Activated gamma-delta T cell treated with Interleukin-2 at 50 U/mL for 16 hours (primary cell): ENCODE data around the gene CRISP2.
"Not testable (repeated sequence)": the region's sequence is repeated elsewhere in the genome, so short reads cannot be mapped to it uniquely, and the experiment has no call there.

ENCODE experiments used
- DNase-seq: peaks from one replicate; pipeline ENCODE4 v3.0.0-alpha.2; 2020

Gene CRISP2, protein sequence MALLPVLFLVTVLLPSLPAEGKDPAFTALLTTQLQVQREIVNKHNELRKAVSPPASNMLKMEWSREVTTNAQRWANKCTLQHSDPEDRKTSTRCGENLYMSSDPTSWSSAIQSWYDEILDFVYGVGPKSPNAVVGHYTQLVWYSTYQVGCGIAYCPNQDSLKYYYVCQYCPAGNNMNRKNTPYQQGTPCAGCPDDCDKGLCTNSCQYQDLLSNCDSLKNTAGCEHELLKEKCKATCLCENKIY

DNA sequence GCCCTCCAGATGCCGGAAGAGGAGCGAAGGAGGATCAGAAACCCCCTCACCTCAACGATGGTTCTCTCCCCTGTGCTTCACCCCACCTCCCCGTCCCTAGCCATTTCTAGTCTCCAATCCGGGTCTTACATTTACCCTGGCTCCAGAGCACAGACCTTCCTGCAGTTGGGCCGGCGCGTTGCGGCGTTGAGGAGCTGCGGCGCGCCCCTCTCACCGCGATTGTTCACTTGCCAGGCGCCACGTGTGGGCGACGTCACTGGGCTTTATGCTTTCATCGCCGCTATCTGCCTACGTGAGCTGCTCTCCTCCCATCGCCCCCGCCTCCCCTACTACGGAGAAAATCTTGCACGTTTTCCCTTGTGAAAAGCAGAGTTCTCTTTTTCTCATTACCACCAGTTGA lies at the start of gene CRISP2:
CRISP2 (minus strand) TSS at position 198 of the 400 bp plus-strand sequence. CDS start 4,347 bp downstream, outside the sequence.
- no peak for DNase-seq

DNA sequence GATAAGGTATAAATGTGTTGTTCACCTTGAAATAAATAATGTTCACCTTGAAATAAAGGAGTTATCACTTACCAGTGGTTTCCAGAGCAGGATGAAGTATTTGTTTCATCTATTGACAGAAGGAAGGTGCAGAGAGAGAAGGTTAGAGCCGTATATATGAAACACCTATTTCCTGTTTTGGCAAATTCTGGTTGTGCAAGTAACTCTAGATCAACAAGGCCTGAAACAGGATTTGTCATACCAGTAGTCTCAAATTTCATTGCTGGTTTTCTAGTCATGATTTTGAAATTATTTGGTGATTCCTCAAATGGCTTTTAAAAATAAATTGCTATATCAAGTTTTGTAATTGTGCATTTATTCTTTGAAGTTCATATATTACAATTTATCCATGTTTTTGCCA lies 30.9 kb upstream of the CRISP2 start, which contains the start of gene CRISP3:
CRISP3 (minus strand) TSS at position 130 of the 400 bp plus-strand sequence; CDS start at position 109, 21 bp downstream.
- DNase-seq, result no peak

DNA sequence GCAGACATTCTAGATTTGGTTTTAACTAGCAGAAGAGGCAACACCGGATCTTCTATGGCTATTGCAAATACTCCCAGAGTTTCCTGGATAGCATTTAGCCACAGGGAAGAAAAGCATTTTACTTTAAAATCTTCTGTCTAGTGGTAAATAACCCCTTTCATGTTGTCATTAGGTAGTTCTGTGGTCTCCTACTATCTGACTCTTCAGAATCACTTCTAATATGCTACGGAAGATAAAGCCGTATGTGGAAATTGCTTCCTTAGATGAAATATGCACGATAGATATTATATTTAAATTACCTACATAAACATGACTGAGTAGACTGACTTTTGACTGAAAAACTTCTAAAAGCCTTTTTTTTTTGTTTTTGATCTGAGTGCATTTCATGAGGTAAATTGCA lies 30.1 kb upstream of the CRISP2 start:
- no peak for DNase-seq

DNA sequence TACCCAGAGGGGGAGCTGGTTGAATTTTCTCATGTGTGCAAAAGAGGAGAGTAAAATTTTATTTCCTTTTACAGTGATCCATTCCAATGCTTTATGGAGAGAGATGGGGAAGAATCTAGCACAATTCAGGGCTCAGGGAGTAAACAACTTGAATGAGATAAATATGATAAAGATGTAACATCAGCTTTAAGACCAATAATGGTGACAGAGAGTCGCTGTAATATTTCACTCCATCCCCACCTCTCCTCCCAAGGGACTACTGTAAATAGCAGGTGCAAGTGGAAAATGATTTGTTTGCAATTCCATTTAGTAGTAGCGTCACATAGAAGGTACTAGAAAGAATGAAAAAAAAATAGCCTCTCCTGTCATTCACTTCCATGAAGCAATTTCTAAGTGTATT lies 26.1 kb upstream of the CRISP2 start:
- no peak for DNase-seq

DNA sequence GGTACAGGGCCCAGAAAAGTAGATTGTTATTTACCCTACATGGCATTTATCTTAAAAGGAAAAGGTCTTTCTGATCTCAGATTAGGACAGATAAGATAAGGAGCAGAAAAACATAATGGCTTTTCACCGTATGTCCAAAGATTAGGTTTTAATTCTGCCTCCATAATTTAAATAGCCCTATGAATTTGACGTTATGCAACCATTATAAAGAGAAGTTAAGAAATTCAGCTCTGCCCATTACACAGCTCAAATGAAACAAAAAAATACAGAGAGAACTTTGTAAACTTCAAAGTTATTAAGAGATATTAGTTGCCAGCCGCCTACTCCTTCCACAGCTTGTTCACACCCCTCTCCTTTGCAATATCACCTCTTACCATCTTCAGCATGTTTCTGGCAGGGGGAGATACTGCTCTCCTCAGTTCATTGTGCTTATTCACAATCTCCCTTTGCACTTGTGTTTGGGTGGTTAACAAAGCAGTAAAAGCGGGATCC lies 22.7 kb upstream of the CRISP2 start:
- no peak for DNase-seq

DNA sequence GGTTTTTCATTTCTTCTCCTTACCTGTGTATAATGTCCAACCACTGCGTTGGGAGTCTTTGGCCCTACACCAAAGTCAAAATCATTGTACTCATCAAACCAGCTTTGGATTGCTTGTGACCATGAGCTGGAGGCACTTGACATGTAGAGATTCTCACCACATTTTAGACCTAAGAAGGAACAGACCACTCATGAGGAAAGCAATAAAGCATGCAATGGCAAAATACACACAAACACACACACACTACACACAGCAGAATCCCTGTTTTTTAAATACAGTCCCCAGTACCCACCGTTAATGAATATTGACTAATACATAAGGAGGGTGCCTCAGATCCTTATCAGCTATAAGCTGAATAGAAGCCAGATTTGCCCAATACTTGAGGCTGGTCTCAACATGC lies 20.3 kb upstream of the CRISP2 start:
- no peak for DNase-seq

DNA sequence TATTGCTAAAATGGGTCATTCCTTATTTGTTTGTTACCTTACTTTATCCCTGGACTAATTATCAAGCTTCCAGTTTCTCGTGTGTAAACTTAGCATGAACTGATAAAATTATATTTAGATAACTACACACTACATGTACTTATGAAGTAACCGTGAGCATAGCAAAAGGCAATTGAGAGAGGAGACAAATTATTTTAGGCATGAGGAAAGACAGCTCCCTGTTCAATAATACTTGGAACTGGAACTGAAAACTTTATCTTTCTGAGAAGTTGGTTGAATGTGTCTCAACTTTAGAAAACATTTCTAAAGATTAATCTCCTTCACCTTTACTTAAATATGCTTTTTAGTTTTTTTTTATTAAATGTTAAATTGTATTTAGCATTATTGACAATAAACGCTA lies 19.4 kb upstream of the CRISP2 start:
- DNase-seq, result no peak

DNA sequence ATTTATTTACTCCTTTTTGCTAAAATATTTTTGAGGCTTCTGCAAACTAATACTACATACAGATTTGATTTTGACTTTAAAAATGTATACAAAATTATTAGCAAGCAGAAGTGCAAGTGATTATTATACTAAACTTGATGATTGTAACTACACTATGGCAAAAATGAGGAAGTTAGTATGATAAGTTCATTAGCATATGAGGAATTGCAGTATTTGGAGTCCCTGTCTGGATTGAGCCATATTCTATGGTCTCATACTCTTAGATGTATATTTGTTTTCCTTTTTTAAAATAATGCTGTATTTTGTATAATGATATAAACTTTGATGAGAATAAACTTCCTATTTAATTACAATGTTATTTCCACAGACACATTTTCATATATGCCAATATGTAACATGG lies 16.9 kb upstream of the CRISP2 start:
- DNase-seq, result no peak

DNA sequence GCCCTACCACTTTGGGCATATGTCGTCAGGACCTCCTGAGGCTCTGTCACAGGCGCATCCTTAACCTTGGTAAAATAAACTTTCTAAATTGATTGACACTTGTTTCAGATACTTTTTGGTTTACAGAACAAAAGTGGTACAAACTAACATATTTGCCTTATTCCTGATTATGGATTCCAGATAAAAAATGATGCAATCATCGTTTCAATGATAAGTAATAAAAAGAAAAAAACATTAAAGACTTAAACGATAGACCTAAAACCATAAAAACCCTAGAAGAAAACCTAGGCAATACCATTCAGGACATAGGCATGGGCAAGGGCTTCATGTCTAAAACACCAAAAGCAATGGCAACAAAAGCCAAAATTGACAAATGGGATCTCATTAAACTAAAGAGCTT lies 10.6 kb upstream of the CRISP2 start:
- not testable (repeated sequence) for DNase-seq

DNA sequence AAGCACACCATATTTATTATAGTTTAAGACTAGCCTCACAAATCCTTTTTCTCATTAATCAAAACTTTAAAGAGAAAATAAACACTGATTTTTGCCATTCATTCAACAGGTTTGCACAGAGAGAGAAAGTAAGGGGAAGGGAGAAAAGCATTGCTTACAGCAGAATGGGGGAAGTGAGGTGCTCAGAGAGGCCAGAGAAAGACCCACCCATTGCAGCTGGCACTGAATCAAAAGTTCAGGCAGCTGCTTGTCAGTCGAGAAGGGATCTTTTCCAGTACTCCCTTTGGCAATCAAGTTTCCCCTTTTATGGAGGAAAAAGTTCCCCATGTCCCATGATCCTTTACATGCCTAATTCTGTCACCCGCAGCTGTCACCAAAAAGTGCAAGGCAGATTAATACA lies 8.0 kb upstream of the CRISP2 start:
- no peak for DNase-seq

DNA sequence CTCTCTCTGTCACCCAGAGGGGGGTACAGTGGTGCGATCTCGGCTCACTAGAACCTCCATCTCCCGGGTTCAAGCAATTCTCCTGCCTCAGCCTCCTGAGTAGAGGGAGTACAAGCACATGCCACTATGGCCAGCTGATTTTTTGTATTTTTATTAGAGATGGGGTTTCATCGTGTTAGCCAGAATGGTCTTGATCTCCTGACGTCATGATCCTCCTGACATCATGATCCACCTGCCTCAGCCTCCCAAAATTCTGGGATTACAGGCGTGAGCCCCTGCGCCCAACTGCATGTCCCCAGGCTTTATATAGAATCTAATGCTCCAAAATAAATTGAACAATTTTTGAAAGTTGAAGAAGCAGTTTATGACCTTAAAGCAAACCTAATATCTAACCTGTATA lies 7.0 kb upstream of the CRISP2 start:
- DNase-seq, result no peak

DNA sequence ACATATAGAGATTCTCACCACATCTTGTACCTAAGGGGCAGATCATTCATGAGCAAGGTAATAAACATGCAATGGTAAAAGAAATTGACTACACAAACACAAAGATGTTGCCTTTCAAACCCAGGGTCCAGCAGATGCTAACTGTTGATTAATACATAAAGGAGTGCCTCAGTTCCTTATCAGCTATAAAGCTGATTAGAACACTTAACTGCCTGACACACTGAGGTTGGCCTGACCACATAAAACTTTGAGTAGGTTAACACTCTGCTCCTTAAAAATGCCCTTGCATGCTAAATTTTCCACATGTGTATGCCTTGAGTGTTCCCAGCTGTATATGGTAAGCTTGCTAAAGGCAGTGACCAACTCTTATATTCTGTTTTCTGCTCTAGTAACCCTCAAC lies 14.9 kb downstream of the CRISP2 start:
- DNase-seq, result no peak

DNA sequence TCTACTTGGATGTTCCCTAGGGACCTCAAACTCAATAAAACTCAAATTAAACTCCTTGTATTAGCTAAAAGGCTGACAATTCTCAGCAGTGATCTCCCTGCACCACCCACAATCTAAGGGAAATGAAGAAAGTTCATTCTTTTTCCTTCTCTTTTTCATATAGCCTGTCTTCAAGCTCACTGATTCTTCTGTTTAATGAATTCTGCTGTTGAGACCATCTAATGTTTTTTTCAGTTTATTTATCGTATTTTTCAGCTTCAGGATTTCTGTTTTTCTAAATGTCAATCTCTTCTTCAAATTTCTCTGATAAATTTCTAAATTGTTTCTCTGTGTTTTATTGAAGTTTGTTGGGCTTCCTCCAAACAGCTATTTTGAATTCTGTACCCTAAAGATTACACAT lies 19.8 kb downstream of the CRISP2 start:
- DNase-seq, result no peak

DNA sequence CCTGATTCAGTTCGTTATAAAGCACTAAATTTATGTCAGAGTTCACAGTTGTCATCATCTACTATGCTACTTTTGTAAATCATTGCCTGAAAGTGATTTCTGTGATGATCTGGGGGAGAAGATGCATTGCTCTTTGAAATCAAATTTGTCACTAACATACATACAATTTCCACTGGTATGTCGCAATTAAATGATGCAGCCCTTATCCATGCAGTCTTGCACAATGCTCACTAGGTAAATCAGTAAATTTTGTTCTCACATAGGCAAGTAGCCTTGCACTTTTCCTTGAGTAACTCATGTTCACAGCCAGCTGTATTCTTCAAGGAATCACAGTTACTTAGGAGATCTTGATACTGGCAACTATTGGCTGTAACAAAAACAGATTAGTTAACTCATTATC lies 20.8 kb downstream of the CRISP2 start:
- no peak for DNase-seq

DNA sequence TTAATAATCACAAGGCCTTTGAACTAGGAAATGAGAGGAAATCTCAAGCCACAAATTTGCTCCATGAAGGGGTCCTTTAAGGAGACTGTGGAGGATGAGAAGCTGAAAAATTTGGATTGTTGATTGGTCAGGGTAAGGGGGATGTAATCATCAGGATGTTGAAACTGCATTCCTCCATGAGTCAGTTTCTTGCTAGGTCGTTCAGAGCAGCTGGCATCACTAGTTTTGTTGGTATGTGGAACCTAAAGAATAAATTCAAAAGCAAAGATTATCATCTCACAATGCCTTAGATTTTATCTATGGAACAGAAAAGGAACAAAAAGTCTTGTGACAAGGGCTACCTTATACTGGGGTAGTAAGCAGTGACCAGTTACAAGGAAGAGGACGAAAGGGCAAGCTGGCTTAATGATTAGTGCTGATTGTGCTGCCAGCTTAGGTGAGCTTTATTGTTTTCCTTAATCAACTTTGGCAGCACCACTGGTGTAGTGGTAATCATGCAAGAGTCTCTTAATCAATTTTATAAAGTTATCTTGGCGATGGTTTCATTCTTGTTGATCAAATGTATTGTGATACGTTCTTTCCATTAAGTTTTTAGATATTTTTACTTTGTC lies 36.6 kb downstream of the CRISP2 start:
- no peak for DNase-seq

DNA sequence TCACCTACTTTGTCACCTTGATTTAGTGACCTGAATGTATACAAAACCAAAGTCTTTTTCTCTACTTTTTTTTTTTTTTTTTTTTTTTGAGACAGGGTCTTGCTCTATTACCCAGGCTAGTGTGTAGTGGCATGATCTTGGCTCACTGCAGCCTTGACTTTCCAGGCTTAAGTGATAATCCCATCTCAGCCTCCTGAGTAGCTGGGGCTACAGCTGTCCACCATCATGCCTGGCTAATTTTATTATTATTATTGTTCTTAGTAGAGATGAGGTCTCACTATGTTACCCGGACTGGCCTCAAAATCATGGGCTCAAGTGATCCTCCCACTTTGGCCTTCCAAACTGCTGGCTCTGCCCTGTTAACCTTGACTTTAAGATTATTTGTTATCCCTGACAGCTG lies 37.5 kb downstream of the CRISP2 start:
- DNase-seq, result no peak

DNA sequence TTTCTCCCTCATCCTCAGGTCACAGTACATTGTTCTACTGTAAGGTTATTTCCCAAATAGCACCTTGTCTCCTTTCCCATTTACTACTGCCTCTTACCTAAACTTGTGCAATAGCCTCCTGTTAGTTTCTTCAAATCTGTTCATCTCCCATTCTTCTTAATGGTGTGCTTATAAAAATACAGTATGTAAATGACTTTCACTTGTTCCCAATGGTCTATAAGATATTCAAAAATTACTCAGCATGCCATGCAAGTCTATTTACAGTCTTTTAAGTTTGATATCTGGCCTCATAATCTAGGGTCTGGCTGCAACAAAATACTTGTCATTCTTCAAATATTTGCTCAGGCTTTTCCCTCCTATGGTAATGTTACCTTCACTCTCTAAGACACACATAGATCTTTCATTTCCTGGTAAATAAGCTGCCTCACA lies 45.2 kb downstream of the CRISP2 start:
- no peak for DNase-seq

DNA sequence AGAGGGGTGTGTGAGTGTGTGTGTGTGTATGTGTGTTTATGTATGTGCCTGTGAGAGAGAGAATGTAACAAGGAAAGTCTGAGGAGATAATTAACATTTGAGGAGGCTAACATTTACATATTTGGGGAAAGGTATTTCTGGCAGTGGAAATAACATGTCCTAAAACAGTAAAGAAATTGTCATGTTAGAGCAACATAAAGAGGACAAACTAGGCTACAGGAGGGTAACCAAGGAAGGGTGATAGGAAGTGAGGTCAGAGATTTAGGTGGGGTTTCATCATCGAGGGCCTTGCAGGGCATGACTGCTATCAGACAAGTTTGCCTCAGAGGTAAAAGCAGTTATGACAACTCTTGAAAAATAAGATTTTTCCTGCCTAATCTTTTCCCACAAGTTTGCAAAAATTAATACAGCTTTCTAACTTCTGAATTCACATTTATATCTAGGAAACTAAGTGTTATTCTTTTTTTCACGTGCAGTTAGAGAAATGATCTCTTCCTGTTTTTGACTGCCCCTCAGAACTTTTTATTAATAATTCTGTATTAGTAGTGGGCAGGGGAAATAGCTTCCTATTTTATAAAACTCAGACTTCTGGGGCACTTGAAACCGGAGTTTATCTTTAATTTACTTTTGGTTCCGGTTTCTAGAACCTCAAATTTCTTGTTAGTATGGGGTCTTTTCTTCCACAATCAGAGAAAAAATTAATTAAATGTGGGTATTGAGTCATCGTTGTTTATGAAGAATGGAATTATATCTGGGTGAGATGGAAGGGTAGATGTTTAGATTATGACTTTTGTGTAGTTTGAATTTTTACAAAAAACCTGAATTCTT lies 46.2 kb downstream of the CRISP2 start:
- no peak for DNase-seq

DNA sequence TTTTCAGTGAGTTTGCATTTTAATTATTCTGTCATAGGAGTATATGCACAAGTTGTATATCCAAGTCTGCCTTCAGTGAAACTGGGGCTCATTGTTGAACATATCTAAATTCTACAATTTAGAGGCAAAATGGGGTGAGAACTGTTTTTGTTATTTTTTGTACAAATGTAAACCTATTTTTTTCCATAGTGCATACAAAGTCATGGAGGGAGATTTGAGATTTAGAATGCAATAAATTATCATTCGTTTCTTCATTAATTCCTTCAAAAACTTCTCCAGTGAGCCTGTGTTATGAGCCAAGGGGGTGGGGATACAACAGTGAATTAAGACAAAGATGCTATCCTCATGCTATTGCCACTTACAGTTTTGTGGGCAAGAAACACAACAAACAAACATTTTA lies 46.9 kb downstream of the CRISP2 start:
- no peak for DNase-seq

DNA sequence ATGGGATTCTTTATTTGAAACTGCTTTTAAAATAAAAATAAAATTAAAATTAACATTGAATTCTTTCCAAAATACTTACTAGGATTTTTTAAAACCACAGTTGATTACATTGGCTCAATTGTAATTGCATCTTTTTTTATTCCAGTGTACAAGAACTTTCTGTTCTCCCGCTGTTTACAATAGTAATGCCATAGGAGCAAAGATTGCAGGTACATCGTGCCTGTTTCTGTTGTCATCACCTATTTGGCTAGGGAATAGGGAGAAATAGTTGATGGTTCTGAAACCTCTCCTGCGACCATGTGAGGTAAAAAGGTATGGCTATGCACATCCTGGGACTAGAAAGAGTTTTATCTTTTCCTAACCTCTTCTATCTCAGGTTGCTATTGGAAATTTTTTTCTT lies 48.5 kb downstream of the CRISP2 start:
- DNase-seq, result no peak

DNA sequence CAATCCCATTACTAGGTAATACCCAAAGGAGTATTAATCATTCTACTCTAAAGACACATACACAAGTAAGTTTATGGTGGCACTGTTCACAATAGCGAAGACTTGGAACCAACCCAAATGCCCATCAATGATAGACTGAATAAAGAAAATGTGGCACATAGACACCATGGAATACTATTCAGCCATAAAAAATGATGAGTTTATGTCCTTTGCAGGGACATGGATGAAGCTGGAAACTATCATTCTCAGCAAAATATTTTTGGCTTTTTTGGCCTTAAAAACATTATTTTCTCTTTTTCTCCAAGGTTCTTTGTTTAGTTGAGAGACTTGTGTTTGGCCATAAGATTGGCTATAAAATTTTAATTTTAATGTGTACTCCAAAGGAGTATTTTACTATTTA lies 49.3 kb downstream of the CRISP2 start:
- DNase-seq, result not testable (repeated sequence)

DNA sequence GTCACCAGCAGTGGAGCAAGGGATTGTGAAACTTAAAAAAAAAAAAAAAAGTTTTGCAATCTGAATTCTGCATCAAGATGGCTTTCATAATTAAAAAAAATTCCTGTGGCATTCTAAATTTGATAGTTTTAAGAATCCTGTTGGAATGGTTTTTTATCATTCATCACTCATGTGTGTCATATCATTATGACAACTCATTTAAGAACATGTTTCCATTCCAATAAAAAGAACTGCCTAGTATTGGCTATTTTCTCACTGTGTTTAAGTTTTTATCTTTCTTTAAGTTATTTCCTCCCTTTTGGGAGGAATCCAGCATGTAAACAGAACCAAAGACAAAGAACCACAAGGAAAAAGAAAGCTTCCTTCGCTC lies 50.5 kb downstream of the CRISP2 start:
- no peak for DNase-seq

DNA sequence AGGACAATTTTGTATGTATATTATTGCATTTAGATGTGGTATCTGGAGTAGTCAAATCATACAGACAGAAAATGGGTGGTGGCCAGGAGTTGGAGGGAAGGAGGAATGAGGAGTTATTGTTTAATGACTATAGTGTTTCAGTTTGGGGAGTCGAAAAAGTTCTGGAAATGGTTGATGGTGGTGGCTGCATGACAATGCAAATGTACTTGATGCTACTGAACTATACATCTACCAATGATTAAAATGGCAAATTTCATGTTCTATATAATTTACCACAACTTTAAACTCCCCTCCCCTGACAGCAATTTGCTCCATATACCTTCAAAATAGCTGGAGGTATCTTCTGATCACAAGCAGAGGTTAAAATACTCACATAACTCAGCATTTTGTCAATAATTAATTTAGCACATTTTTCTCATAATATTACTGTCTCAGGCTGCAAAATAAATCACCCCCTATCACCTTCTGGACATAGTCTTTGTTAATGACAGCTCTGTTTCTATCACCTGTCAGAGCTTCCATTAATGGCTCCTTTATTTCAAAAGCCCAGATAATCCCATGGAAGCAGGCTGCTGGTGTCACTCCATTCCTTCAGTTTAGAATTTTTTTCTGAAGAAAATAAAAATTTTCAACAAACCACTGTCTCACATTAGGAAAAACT lies 51.0 kb downstream of the CRISP2 start:
- DNase-seq, result no peak
